ENCODE data around the gene NMT1.

Gene NMT1

GRCh38 chr17:45086391-45086790 is 25.3 kb downstream of the NMT1 start:
- no peak for DNase-seq

DNA sequence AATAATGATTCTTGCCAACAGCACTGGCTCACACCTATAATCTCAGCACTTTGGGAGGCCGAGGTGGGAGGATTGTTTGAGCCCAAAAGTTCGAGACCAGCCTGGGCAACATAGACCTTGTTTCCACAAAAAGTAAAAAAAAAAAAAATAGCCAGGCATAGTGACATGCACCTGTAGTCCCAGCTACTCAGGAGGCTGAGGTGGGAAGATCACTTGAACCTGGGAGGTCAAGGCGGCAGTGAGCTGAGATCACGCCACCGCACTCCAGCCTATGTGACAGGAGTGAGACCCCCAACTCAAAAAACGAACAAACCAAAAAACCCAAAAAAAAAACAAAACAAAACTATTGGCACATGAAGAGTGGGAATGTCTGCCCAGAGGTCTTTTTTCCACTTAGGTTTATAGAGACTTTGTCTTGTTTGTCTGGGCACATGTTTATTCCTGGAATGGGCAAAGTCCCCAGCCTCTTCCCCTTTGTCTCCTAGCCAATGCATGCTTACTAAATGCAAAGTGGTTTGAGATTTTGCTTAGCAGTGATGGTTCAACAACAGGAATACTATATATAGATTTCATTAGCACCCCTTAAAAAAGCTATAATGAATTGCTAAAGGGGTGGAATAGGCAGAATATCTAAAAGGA is 25.9 kb downstream of the NMT1 start:
- DNase-seq, result no peak

GRCh38 chr17:45087504-45087975 is 26.4 kb downstream of the NMT1 start:
- no peak for DNase-seq

DNA sequence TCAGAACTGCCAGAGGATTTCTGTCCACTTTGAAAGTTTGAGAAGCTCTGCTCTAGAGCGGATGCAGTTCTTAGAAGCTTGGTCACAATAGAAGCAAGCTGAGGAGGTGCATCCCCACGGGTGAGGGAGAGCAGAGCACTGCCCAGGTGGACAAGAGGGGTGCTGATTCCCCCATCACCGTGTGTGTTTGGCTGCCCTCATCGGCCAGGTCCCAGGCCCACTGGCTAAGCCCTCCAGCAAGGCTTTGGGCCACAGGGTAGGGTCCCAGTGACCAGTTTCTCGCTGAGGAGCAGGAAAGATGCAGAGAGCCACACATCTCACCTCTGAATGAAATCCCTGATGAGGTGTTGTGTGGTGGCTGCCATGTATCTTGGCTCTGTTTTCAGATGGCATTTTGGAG is 26.9 kb downstream of the NMT1 start:
- DNase-seq, result no peak

- no peak for DNase-seq
Measured at GRCh38 chr17:45088741-45089140, 27.6 kb downstream of the NMT1 start.

GRCh38 chr17:45090711-45091110 is 29.6 kb downstream of the NMT1 start:
- DNase-seq, result no peak

DNA sequence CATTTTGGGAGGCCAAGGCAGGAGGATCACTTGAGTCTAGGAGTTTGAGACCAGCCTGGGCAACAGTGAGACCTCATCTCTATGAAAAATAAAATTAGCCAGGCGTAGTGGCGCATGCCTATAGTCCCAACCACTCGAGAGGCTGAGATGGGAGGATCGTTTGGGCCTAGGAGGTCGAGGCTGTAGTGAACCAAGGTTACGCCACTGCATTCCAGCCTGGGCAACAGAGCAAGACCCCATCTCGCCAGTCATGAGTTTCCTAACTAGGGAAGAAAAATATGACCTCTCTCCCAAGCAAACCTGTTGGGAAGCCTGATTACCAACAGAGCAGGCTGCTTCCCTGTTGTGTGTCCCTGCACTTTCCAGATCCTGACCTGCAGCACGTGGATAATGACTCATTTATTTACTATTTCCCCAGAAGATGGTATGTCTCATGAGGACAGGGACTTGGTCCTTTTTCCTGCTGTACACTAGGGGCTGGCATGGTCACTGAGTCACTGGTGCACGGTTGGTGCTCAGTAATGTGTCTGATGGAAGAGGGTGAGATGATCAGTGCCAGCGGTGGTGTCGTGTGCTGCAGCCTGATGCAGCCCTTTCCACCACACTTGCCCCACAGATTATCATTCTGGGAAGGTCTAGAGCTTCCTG is 30.8 kb downstream of the NMT1 start:
- DNase-seq, result no peak

- DNase-seq, result no peak
Measured at GRCh38 chr17:45092911-45093430, 31.9 kb downstream of the NMT1 start.

- no peak for DNase-seq
Measured at GRCh38 chr17:45093444-45094110, 32.5 kb downstream of the NMT1 start.

GRCh38 chr17:45096141-45096540 is 35.0 kb downstream of the NMT1 start:
- DNase-seq, result no peak

DNA sequence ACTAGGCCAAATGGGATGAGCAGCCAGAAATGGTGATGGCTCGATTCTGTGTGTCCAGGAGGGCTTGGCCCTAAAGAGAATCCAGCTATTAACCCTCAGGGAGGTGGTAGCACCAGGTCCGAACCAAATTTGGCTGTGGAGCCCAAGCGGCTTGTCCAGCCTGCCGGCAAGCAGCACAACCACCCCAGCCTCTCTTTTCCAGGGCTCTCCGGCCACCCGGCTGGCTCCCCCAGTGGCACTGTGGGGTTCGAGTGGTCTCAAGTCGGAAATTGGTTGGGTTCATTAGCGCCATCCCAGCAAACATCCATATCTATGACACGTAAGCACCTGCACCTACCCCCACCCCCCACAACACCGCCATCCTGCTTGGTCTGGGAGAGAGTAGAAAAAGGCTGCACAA is 35.8 kb downstream of the NMT1 start:
- DNase-seq, result no peak

GRCh38 chr17:45098081-45098868 is 37.2 kb downstream of the NMT1 start:
- DNase-seq, result no peak

GRCh38 chr17:45098869-45099616 is 37.9 kb downstream of the NMT1 start:
- peak; percentile 74 for DNase-seq

- no peak for DNase-seq
Measured at GRCh38 chr17:45101546-45101882, 40.4 kb downstream of the NMT1 start.

DNA sequence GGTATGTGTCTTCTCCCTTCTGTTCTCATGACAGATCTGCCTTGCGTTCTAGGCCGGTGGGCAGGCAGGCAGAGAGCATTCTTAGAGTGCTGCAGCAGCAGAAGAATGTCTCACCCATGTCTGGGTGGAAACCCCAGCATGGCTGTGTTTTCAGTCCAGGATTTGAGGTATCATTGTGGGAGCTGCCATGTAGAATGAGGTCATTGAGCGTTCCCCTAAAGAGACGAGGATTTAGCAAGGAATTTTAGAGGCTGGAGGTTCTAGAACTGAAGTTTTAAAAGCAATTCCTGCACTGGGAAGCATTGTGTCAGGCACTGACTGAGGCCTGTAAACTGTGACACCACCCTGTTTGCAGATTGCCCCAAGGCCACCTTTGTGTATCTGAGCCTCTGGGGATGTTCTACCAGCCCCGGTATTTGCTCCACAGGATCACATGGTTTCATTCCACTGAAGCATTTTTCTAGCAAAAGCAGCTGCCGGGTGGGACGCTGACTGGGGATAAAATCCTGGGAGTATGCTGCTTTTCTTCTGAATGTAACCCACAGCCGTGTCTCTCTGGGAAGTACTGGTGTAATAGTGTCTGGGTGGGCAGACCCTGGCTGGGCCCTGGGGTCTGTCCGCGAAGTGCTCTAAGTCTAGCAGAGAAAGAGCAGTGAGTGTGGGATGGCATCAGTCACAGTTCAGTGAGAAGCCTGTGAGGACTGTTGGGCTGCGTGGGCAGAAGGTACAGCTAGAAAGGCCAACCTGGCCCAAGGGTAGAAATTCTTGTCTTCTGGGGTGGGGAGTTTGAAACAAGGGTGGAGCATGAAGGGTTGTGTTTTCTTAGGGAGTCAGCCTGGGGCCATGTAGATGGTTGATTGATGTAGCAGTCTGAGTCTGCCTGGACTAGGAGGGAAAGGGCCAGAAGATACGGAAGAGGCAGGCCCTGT is 41.0 kb downstream of the NMT1 start:
- DNase-seq, result no peak

- no peak for DNase-seq
Measured at GRCh38 chr17:45102856-45103255, 41.7 kb downstream of the NMT1 start.

DNA sequence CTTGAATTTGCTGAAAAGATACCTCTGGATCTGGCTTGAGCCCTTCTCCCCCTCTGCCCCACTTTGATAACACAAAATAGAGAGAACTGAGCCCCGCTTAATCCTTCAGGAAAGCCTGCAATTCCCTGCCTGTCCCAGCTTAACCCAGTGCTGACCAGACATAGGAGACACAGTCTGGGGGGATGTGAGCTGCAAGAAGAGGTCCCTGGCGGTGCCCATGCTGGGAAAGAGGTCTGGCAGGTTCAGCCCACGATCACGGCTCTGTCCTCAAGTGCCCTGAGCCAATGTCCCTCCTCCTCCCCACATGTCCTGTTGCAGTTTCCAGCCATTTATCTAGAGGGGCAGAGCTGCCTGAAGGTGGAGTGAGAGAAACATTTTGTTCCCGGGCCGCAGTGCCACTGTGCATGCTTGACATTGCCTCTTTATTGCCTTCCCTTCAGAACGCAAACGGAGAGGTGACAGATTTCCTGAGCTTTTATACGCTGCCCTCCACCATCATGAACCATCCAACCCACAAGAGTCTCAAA is 42.2 kb downstream of the NMT1 start:
- no peak for DNase-seq

GRCh38 chr17:45104029-45104428 is 42.9 kb downstream of the NMT1 start:
- DNase-seq, result no peak

GRCh38 chr17:45104497-45104896 is 43.4 kb downstream of the NMT1 start:
- DNase-seq, result no peak

- no peak for DNase-seq
Measured at GRCh38 chr17:45104907-45105624, 43.9 kb downstream of the NMT1 start.

Measured in NCI-H1436 (cell line).